RWPE1 (cell line): Measurements from ENCODE around the gene IGF2BP2.
"Not testable (repeated sequence)": the region's sequence is repeated elsewhere in the genome, so short reads cannot be mapped to it uniquely, and the experiment has no call there.

Source experiments
- CTCF ChIA-PET: fragments of 350-600 bp; sonication (Branson Sonifier 250); formaldehyde crosslinking; extraction: SDS; loops from one replicate; lab custom pipeline; 2021; lab: Yijun Ruan, JAX
- POLR2A ChIA-PET: fragments of 400-600 bp; formaldehyde crosslinking; extraction: SDS; loops from one replicate; lab custom pipeline; 2020; ENCODE audit warnings: antibody characterized with exemption; ENCODE audit not compliant: low non-redundant PET; lab: Yijun Ruan, JAX
- DNase-seq: peaks from one replicate; pipeline ENCODE4 v3.0.0; 2012; ENCODE audit warnings: low spot score
- H3K27ac ChIP-seq: fragments of 450-650 bp; 2 replicates; pipeline ENCODE4 v1.5.1; 2017
- TF ChIP-seq, protein P1 (sequence below): fragments of 450-650 bp; conservative IDR thresholded peaks from 2 replicates; pipeline ENCODE4 v1.5.1; 2017; ENCODE audit warnings: low read depth, mild to moderate bottlenecking

Gene IGF2BP2

DNA sequence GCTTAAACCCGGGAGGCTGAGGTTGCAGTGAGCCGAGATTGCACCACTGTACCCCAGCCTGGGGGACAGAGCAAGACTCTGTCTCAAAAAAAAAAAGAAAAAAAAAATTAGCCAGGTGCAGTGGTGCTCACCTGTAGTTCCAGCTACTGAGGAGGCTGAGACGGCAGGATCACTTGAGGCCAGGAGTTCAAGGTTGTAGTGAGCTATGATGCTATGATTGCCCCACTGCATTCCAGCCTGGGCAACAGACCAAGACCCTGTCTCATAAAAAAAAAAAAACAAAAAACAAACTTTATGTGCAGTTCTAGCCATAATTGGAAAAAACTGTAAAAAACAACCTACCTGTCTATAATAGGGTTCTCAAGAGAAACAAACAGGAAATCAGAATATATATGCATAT lies 39.9 kb upstream of the IGF2BP2 start:
- CTCF ChIA-PET: interaction anchor here (0.7 kb wide), 1 partner anchor 1479 kb away, joined by 3 read pairs; no protein-coding TSS in a partner anchor
- no peak for DNase-seq
- POLR2A ChIA-PET: no interaction called here
- TF ChIP-seq, protein P1, sequence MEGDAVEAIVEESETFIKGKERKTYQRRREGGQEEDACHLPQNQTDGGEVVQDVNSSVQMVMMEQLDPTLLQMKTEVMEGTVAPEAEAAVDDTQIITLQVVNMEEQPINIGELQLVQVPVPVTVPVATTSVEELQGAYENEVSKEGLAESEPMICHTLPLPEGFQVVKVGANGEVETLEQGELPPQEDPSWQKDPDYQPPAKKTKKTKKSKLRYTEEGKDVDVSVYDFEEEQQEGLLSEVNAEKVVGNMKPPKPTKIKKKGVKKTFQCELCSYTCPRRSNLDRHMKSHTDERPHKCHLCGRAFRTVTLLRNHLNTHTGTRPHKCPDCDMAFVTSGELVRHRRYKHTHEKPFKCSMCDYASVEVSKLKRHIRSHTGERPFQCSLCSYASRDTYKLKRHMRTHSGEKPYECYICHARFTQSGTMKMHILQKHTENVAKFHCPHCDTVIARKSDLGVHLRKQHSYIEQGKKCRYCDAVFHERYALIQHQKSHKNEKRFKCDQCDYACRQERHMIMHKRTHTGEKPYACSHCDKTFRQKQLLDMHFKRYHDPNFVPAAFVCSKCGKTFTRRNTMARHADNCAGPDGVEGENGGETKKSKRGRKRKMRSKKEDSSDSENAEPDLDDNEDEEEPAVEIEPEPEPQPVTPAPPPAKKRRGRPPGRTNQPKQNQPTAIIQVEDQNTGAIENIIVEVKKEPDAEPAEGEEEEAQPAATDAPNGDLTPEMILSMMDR: no peak
- H3K27ac ChIP-seq: no peak overlapping the region

DNA sequence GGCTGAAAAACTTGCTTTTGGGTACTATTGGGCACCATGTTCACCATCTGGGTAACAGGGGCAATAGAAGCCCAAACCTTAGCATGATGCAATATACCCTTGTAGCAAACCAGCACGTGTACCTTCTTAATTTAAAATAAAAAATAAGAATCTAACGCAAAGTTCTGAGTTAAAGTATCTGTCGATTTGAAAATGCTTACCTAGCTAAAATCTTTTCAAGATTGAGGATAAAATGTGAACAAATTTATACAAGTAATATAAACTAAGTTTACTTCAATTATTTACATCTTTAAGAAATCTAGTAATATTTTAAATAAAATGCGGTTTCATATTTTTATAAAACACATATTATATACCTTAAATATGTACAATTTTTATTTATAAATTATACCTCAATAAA lies 38.1 kb upstream of the IGF2BP2 start:
- ChIA-PET CTCF (no interaction called here), POLR2A (no interaction called here)
- no peak overlapping the region for H3K27ac ChIP-seq
- DNase-seq: no peak
- TF ChIP-seq, protein P1: no peak

DNA sequence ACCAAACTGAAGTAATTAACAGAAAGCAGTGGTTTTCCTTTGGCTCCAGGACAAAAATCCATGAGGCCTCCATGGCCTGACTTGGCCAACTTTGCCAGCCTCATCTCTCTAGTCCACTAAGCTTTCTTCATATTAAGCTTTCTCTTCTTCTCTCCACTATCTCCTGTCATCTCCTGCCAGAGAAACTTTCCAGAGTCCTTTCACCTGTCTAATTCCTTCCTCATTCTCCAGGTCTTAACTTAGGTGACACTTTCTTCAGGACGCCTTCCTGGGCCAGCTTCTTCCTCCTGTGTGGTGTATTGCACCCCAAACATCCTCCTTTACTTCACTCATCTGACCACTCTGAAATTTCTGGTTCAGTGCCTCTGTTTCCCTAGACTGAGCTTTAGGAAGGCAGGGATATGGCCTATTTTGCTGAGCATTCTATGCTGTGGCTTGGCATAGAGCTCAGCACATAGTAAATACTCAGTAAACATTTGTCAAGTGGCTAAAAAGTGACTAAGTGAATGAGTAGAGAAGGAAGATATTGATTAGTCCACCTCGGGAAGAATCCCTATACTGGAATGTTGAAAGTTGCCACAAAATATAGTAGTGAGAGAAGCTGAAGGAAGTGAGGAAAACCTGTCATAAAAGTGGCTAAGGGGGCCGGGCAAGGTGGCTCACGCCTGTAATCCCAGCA lies 34.6 kb upstream of the IGF2BP2 start:
- no peak for DNase-seq
- ChIA-PET POLR2A (no interaction called here), CTCF (interaction anchor here (0.6 kb wide), 1 partner anchor 10 kb away, joined by 3 read pairs; no protein-coding TSS in a partner anchor)
- H3K27ac ChIP-seq: no peak overlapping the region
- TF ChIP-seq, protein P1: no peak

DNA sequence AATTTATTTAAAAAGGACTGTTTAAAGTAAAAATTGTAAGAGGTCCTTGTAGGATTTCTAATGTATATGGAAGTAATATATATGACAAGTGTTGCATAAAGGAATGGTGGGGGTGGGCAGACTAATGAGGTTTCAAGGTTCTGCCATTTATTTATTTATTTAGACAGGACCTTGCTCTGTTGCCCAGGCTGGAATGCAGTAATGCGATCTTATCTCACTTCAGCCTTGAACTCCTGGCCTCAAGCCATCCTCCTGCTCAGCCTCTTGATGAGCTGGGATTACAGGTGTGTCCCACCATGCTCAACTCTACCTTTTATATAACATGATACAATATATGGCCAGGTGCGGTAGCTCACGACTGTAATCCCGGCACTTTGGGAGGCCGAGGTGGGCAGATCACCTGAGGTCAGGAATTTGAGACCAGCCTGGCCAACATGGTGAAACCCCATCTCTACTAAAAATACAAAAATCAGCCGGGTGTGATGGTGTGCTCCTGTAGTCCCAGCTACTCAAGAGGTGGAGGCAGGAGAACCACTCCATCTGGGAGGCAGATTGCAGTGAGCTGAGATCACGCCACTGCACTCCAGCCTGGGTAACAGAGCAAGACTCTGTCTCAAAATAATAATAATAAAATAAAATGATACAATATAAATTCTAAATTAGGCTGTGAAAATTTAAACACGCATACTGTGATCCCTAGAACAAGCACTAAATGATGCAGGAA lies 33.8 kb upstream of the IGF2BP2 start:
- ChIA-PET POLR2A (no interaction called here), CTCF (interaction anchor here (0.6 kb wide), 1 partner anchor 10 kb away, joined by 3 read pairs; no protein-coding TSS in a partner anchor)
- TF ChIP-seq, protein P1: no peak
- no peak overlapping the region for H3K27ac ChIP-seq
- DNase-seq: no peak

DNA sequence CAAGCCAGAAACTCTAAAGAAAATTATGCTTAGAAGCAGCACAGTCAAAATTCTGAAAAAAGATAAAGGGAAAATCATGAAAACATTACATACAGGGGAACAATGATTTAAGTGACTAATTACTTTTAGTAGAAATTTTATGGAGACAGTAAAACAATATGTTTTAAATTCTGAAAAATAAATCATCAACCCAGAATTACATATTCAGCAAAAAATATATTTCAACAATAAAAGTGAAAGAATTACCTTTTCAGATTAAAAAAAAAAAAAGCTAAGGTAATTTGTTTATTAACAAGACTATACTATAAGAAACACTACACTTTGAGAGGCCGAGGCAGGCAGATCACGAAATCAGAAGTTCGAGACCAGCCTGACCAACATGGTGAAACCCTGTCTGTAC lies 32.4 kb upstream of the IGF2BP2 start:
- H3K27ac ChIP-seq: no peak overlapping the region
- TF ChIP-seq, protein P1: no peak
- DNase-seq: no peak
- CTCF ChIA-PET: interaction anchor here (0.7 kb wide), 1 partner anchor 20 kb away, joined by 4 read pairs; no protein-coding TSS in a partner anchor
- POLR2A ChIA-PET: no interaction called here

DNA sequence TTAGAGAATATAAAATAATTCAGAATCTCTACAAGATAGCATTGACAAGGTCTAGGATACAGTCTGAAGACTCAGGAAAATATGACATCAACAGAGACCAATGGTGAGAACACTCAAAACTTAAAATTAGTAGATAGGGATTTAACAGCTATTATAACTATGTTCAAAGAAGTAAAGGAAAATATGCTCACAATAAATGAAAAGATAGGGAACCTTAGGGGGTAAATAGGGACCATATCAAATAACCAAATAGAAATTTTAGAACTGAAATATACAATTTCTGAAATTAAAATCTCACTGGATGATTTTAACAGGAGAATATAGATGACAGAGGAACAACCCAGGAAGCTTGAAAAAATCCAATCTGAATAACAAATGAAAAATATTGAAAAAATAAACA lies 31.8 kb upstream of the IGF2BP2 start:
- TF ChIP-seq, protein P1: no peak
- POLR2A ChIA-PET: no interaction called here
- no peak for DNase-seq
- CTCF ChIA-PET: interaction anchor here (0.7 kb wide), 1 partner anchor 21 kb away, joined by 4 read pairs; no protein-coding TSS in a partner anchor
- no peak overlapping the region for H3K27ac ChIP-seq

DNA sequence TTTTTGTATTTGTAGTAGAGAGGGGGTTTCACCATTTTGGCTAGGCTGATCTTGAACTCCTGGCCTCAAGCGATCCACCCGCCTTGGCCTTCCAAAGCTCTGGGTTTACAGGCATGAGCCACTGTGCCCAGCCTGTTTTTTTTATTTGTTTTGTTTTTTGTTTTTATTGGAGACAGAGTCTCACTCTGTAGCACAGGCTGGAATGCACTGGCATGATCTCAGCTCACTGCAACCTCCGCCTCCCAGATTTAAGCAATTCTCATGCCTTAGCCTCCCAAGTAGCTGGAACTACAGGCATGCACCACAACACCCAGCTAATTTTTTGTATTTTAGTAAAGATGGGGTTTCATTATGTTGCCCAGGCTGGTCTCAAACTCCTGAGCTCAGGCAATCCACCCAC lies 28.9 kb upstream of the IGF2BP2 start:
- CTCF ChIA-PET: interaction anchor here (0.6 kb wide), 1 partner anchor 20 kb away, joined by 4 read pairs; no protein-coding TSS in a partner anchor
- DNase-seq, POLR2A ChIA-PET: not testable (repeated sequence)

More for the DNA sequence above, 28.9 kb upstream of the IGF2BP2 start:
- not testable (repeated sequence) for H3K27ac ChIP-seq
